H1 (cell line): ENCODE measurements around the gene ARHGAP18. TPM values are rescaled to one million over a fixed set of nuclear protein-coding genes. Genes with fewer than 3 reads are reported as not detected.

Experiments
- CTCF ChIA-PET: fragments of 300-600 bp; sonication (Branson Sonifier 250); formaldehyde crosslinking; loops from one replicate; lab custom pipeline; 2021; ENCODE audit not compliant: partially characterized antibody; lab: Charles Lee
- POLR2A ChIA-PET: fragments of 300-600 bp; sonication (Branson Sonifier 250); formaldehyde crosslinking; loops from one replicate; lab custom pipeline; 2021; ENCODE audit warnings: inconsistent platforms; ENCODE audit not compliant: partially characterized antibody; lab: Charles Lee
- DNase-seq, 2 experiments: peaks; one replicate each; pipeline versions ENCODE4 v3.0.0 to v3.0.0-alpha.2; 2010 to 2022; ENCODE audit warnings: low spot score in 2 of 2, low read depth in 1 of 2, mixed read lengths in 1 of 2
- FAIRE-seq: peaks from 2 replicates; lab custom pipeline; 2011; peaks lifted over from hg19 to GRCh38; lab: Jason Lieb, UNC
- H2AFZ ChIP-seq: 2 replicates; pipeline ENCODE4 v1.8.1; 2012; ENCODE audit warnings: low read length, inconsistent platforms
- H2AK5ac ChIP-seq: 2 replicates; pipeline ENCODE4 v1.6.1; 2013; ENCODE audit warnings: low read depth, low read length
- H2BK120ac ChIP-seq: replicated peaks from 2 replicates; pipeline ENCODE3; 2013; ENCODE audit warnings: low read depth, low read length, inconsistent platforms
- H2BK12ac ChIP-seq: 2 replicates; pipeline ENCODE4 v1.6.1; 2013; ENCODE audit warnings: low read depth, low read length
- H2BK15ac ChIP-seq: 2 replicates; pipeline ENCODE4 v1.6.1; 2013; ENCODE audit warnings: low read length
- H2BK20ac ChIP-seq: 2 replicates; pipeline ENCODE4 v1.6.1; 2013; ENCODE audit warnings: low read length
- H2BK5ac ChIP-seq: 2 replicates; pipeline ENCODE4 v1.6.1; 2013; ENCODE audit warnings: low read depth, low read length
- H3K14ac ChIP-seq: 2 replicates; pipeline ENCODE4 v1.6.1; 2013; ENCODE audit warnings: inconsistent platforms; ENCODE audit not compliant: insufficient read length
- H3K18ac ChIP-seq: 2 replicates; pipeline ENCODE4 v1.6.1; 2013; ENCODE audit warnings: low read length; ENCODE audit errors: extremely low read depth
- H3K23ac ChIP-seq: 2 replicates; pipeline ENCODE4 v1.6.1; 2013; ENCODE audit warnings: inconsistent platforms; ENCODE audit not compliant: insufficient read length
- H3K23me2 ChIP-seq: 2 replicates; pipeline ENCODE4 v1.6.1; 2013; ENCODE audit warnings: low read depth, low read length
- H3K27ac ChIP-seq: 2 replicates; pipeline ENCODE4 v1.6.1; 2011; ENCODE audit warnings: low read depth, low read length, inconsistent platforms
- H3K27me3 ChIP-seq, 4 experiments: replicated peaks in 1 of 4; 1 replicate in 1 of 4; 2 replicates in 3 of 4; pipeline versions ENCODE4 v1.6.1 to v1.8.1; 2011 to 2013; ENCODE audit warnings: low read length in 3 of 4, mild to moderate bottlenecking in 3 of 4, inconsistent platforms in 2 of 4, mixed read lengths in 2 of 4, moderate library complexity in 1 of 4; ENCODE audit not compliant: control insufficient read depth in 3 of 4, insufficient read depth in 3 of 4; ENCODE audit errors: extremely low read depth in 1 of 4
- H3K36me3 ChIP-seq, 4 experiments: 2 replicates each; pipeline versions ENCODE4 v1.6.1 to v1.8.1; 2011 to 2013; ENCODE audit warnings: mild to moderate bottlenecking in 4 of 4, low read length in 3 of 4, moderate library complexity in 2 of 4, control low read depth in 1 of 4, inconsistent platforms in 1 of 4; ENCODE audit not compliant: insufficient read depth in 4 of 4, control insufficient read depth in 2 of 4
- H3K4ac ChIP-seq: replicated peaks from 2 replicates; pipeline ENCODE3; 2013; ENCODE audit warnings: low read length, low read depth, mixed read lengths, inconsistent platforms; ENCODE audit not compliant: insufficient read length
- H3K4me1 ChIP-seq, 4 experiments: replicated peaks in 1 of 4; 1 replicate in 1 of 4; 2 replicates in 3 of 4; pipeline versions ENCODE4 v1.6.1 to v1.8.1; 2011 to 2013; ENCODE audit warnings: low read length in 3 of 4, inconsistent platforms in 2 of 4, mixed read lengths in 1 of 4; ENCODE audit not compliant: insufficient read depth in 4 of 4, control insufficient read depth in 3 of 4
- H3K4me2 ChIP-seq, 2 experiments: 2 replicates each; pipeline versions ENCODE4 v1.6.1 to v1.8.1; 2011 to 2013; ENCODE audit warnings: low read depth in 2 of 2, low read length in 2 of 2, control low read depth in 1 of 2, inconsistent platforms in 1 of 2, mild to moderate bottlenecking in 1 of 2; ENCODE audit not compliant: insufficient read depth in 1 of 2
- H3K4me3 ChIP-seq, 4 experiments: fragments of 200-600, 300-600 bp in 1 of 4; sonication (generic), shearing (Covaris generic), sonication (Bioruptor Twin) in 1 of 4; 2 replicates each; pipeline versions ENCODE4 v1.5.1 to v1.8.1; 2011 to 2016; ENCODE audit warnings: low read length in 4 of 4, low read depth in 3 of 4, control low read depth in 2 of 4, inconsistent platforms in 2 of 4, mild to moderate bottlenecking in 2 of 4, mixed read lengths in 1 of 4, moderate library complexity in 1 of 4; ENCODE audit not compliant: insufficient read depth in 2 of 4; ENCODE audit errors: extremely low read depth in 1 of 4
- H3K56ac ChIP-seq: replicated peaks from 2 replicates; pipeline ENCODE3; 2013; ENCODE audit warnings: low read depth, mild to moderate bottlenecking, mixed read lengths, low read length, inconsistent platforms; ENCODE audit not compliant: insufficient read length
- H3K79me1 ChIP-seq: 2 replicates; pipeline ENCODE4 v1.6.1; 2013; ENCODE audit warnings: low read depth, low read length, control low read depth
- H3K79me2 ChIP-seq, 2 experiments: 2 replicates each; pipeline versions ENCODE4 v1.6.1 to v1.8.1; 2012 to 2013; ENCODE audit warnings: low read length in 2 of 2, mild to moderate bottlenecking in 2 of 2, inconsistent platforms in 1 of 2; ENCODE audit not compliant: insufficient read depth in 2 of 2, control insufficient read depth in 1 of 2
- H3K9ac ChIP-seq, 4 experiments: replicated peaks in 1 of 4; 1 replicate in 1 of 4; 2 replicates in 3 of 4; pipeline versions ENCODE4 v1.6.1 to v1.8.1; 2011 to 2013; ENCODE audit warnings: low read depth in 3 of 4, low read length in 3 of 4, control low read depth in 2 of 4, mild to moderate bottlenecking in 2 of 4, moderate library complexity in 2 of 4, inconsistent platforms in 1 of 4; ENCODE audit errors: extremely low read depth in 1 of 4
- H3K9me3 ChIP-seq, 2 experiments: 2 replicates each; pipeline versions ENCODE4 v1.6.1 to v1.8.1; 2012 to 2013; ENCODE audit warnings: mild to moderate bottlenecking in 2 of 2, moderate library complexity in 2 of 2, control low read depth in 1 of 2, inconsistent platforms in 1 of 2, low read depth in 1 of 2, low read length in 1 of 2, mixed read lengths in 1 of 2; ENCODE audit not compliant: insufficient read depth in 2 of 2
- H4K20me1 ChIP-seq, 2 experiments: replicated peaks in 1 of 2; 2 replicates each; pipeline versions ENCODE3 to v1.8.1; 2011 to 2013; ENCODE audit warnings: inconsistent platforms in 2 of 2, low read length in 2 of 2, mild to moderate bottlenecking in 1 of 2; ENCODE audit not compliant: insufficient read depth in 2 of 2, control insufficient read depth in 1 of 2
- H4K5ac ChIP-seq: 2 replicates; pipeline ENCODE4 v1.6.1; 2013; ENCODE audit warnings: low read length, low read depth, mixed read lengths, inconsistent platforms; ENCODE audit not compliant: insufficient read length
- H4K8ac ChIP-seq: 2 replicates; pipeline ENCODE4 v1.8.0; 2013; ENCODE audit warnings: mild to moderate bottlenecking, moderate library complexity, low read length, inconsistent platforms; ENCODE audit not compliant: insufficient read depth; ENCODE audit errors: extremely low read depth
- H4K91ac ChIP-seq: replicated peaks from 2 replicates; pipeline ENCODE3; 2013; ENCODE audit warnings: low read length, mixed read lengths, inconsistent platforms; ENCODE audit not compliant: insufficient read length
- JUND ChIP-seq: IDR thresholded peaks from 2 replicates; pipeline ENCODE4 v1.6.1; 2011; ENCODE audit warnings: mild to moderate bottlenecking, improper control_type of control experiment, low read length
- SAP30 ChIP-seq: fragments of 300-600 bp; sonication (generic); IDR thresholded peaks from 2 replicates; pipeline ENCODE4 v1.7.1; 2012; ENCODE audit warnings: low read length, moderate library complexity, mild to moderate bottlenecking, inconsistent platforms; ENCODE audit not compliant: insufficient read depth, insufficient replicate concordance
- WGBS, 2 experiments: shearing (Covaris generic) in 1 of 2; methylation state at CpG; one replicate each; pipeline versions ENCODE4 v1.1.6 to v1.1.7; 2013 to 2015; ENCODE audit warnings: low lambda C conversion rate in 2 of 2, mixed read lengths in 2 of 2, inconsistent platforms in 1 of 2, low coverage in 1 of 2, missing lambda C conversion rate in 1 of 2; ENCODE audit not compliant: insufficient replicate concordance in 2 of 2, insufficient coverage in 1 of 2, insufficient read length in 1 of 2; ENCODE audit errors: extremely low coverage in 1 of 2, missing lambda C conversion rate in 1 of 2; 5-methylcytosine and 5-hydroxymethylcytosine counted together
- polyA plus RNA-seq, 7 experiments: library from polyadenylated mRNA; depleted of rRNA in 3 of 7; stranded (reverse) in 5 of 7; unstranded in 2 of 7; fragments of >200 nt in 5 of 7; fragments of 200-250 nt in 2 of 7; gene quantifications; 1 replicate in 5 of 7; 2 replicates in 1 of 7; 4 replicates in 1 of 7; pipeline versions ENCODE4 v1.2.1 to v1.2.3, GENCODE V29; 2011 to 2013; ENCODE audit warnings: missing spikeins in 2 of 7, mixed read lengths in 2 of 7
- total RNA-seq: library from RNA; stranded (reverse); fragmentation: NEBNext Ultra II Directional; extraction: Animal tissue kit (Norgen Biotek cat#: 25700); gene quantifications from 2 replicates; pipeline ENCODE4 v1.2.1, GENCODE V29; 2021

ARHGAP18 gene
- total and polyA plus RNA-seq, 2 of the 8 experiments (the other 6 are each of a cell fraction or from before 2014, with no cell fraction given), result 0.83 to 4.5 TPM

GRCh38 chr6:129744201-129744879, 34.4 kb upstream of the ARHGAP18 start:
- Histone ChIP-seq H3K4me3 (no peak overlapping the region), H3K79me2 (no peaks in the 10 kb centered on the region), H3K4ac (no peak overlapping the region), H2BK12ac (no peak overlapping the region), H2BK15ac (no peak overlapping the region), H4K8ac (no peak overlapping the region), H3K23ac (no peak overlapping the region), H3K27ac (no peak overlapping the region), H3K23me2 (no peaks in the 10 kb centered on the region), H4K5ac (no peak overlapping the region), H3K14ac (no peak overlapping the region), H2BK5ac (no peak overlapping the region), H4K20me1 (no peaks in the 10 kb centered on the region), H3K18ac (no peak overlapping the region), H3K56ac (no peak overlapping the region), H2AK5ac (no peak overlapping the region), H2BK120ac (no peak overlapping the region)
- POLR2A ChIA-PET, result interaction anchor here (0.6 to 1.7 kb wide), 2 partner anchors 31 to 103 kb away, joined by 3 to 4 read pairs; no protein-coding TSS in a partner anchor
- TF ChIP-seq SAP30, result no peak
- peak; percentile 50; the same call in 1 of the 2 replicates for TF ChIP-seq JUND
- TF ChIP-seq, all 59 proteins: peak for 1
- WGBS, 2 experiments, result 62% methylated on average over 4 of the region's 4 CpGs; no CpG with 5 or more reads in 1 of the 2 experiments
- no peaks in the 10 kb centered on the region for H3K79me1 ChIP-seq
- H3K9ac ChIP-seq, result no peak overlapping the region
- FAIRE-seq (peak; percentile 42), DNase-seq (no peak)
- H3K4me1 ChIP-seq, result no peaks in the 10 kb centered on the region
- H4K91ac ChIP-seq, result no peak overlapping the region
- no peaks in the 10 kb centered on the region for H3K27me3 ChIP-seq
- no peak overlapping the region for H2AFZ ChIP-seq
- H2BK20ac ChIP-seq, result no peak overlapping the region
- no peak overlapping the region for H3K4me2 ChIP-seq
- CTCF ChIA-PET, result interaction anchor here (0.8 to 6.9 kb wide), 9 partner anchors 10 to 277 kb away, joined by 3 to 40 read pairs (median 4); no protein-coding TSS in a partner anchor
- no peaks in the 10 kb centered on the region for H3K9me3 ChIP-seq
- H3K36me3 ChIP-seq, result no peaks in the 10 kb centered on the region
